ENCODE measurements around the gene CLCA2.

Gene CLCA2, protein sequence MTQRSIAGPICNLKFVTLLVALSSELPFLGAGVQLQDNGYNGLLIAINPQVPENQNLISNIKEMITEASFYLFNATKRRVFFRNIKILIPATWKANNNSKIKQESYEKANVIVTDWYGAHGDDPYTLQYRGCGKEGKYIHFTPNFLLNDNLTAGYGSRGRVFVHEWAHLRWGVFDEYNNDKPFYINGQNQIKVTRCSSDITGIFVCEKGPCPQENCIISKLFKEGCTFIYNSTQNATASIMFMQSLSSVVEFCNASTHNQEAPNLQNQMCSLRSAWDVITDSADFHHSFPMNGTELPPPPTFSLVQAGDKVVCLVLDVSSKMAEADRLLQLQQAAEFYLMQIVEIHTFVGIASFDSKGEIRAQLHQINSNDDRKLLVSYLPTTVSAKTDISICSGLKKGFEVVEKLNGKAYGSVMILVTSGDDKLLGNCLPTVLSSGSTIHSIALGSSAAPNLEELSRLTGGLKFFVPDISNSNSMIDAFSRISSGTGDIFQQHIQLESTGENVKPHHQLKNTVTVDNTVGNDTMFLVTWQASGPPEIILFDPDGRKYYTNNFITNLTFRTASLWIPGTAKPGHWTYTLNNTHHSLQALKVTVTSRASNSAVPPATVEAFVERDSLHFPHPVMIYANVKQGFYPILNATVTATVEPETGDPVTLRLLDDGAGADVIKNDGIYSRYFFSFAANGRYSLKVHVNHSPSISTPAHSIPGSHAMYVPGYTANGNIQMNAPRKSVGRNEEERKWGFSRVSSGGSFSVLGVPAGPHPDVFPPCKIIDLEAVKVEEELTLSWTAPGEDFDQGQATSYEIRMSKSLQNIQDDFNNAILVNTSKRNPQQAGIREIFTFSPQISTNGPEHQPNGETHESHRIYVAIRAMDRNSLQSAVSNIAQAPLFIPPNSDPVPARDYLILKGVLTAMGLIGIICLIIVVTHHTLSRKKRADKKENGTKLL

DNA sequence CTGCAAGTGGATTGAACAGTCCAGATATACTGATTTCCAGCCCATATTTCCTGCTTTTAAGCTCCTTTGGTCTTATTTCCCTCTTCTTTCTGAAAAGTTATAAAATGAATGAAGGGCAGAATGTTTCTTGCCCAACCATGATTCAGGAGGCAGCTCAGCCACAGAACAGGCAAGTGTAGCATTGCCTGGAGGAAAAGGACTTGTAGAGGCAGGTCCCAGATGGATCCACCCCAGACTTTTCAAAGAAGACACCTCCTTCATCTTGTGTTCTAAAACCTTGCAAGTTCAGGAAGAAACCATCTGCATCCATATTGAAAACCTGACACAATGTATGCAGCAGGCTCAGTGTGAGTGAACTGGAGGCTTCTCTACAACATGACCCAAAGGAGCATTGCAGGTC, at the start of gene CLCA2:
TSS of gene CLCA2 (plus strand) at position 299 of the 400 bp plus-strand sequence. CDS start at position 376, 77 bp downstream.
- DNase-seq: no peak

GRCh38 chr1:86375688-86376087, 48.3 kb upstream of the CLCA2 start:
- no peak for DNase-seq

DNA sequence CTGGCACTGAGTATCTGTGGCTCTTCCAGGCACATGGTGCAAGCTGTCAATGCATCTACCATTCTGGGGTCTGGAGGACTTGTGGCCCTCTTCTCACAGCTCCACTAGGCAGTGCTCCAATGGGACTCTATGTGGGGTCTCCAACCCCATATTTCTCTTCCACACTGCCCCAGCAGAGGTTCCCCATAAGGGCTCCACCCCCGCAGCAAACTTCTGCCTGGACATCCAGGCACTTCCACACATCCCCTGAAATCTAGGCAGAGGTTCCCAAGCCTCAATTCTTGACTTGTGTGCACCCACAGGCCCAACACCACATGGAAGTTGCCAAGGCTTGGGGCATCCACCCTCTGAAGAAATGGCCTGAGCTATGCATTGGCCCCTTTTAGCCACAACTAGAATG, 46.6 kb upstream of the CLCA2 start:
- DNase-seq: no peak

DNA sequence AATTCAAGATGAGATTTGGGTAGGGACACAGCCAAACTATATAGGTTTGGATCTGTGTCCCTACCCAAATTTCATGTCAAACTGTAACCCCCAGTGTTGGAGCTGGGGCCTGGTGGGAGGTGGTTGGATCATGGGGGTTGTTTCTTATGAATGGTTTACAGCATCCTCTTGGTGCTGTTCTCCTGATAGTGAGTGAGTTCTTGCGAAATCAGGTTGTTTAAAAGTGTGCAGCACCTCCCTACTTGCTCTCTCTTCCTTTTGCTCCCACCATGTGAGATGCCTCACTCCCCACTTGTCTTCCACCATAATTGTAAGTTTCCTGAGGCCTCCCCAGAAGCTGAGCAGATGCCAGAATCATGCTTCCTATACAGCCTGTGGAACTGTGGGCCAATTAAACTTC, 45.2 kb upstream of the CLCA2 start:
- no peak for DNase-seq

DNA sequence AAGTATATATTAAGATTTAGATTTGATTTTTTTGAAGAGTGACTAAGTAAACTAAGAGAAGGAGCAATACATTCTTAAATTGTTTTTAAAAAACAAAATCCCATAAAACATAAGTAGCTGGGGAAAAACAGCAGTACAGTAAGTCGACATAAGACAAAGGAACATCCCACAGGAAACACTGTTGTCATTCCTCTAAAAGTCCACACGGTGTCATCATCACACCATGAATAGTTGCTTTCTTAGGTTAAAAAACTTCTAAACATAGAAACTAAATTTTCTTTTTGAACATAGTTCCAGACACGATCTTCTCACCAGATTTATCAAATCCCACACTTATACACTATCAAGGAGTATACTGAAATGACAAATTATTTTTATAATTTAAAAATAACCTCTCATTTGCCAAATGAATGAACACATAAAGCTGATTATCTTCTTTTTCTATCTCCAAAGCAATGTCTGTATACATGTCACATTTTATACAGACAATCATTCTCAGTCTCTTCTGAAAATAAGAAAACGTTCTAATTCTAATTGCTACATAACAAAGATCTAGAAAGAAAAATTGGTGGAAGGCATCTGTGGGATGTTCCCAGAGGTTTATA, 43.6 kb upstream of the CLCA2 start:
- DNase-seq: peak; percentile 11 to 75

DNA sequence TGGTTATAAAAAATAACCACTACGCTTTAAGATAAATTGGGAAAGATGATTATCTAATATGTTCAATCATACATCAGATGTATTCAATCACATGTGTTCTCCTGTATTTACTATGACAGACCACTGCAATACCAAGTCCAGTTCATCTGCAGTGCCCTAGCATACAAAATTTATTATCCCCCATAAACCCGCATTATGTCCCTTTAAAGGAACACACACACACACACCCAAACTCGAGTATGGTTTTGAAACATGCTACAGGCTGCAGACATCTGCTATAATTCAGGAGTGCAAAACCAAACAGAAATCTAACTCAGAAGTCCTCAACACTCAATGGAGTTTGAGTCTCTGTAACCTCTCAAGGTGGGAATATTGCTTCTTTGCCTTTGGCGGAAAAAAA, 42.7 kb upstream of the CLCA2 start:
- no peak for DNase-seq

DNA sequence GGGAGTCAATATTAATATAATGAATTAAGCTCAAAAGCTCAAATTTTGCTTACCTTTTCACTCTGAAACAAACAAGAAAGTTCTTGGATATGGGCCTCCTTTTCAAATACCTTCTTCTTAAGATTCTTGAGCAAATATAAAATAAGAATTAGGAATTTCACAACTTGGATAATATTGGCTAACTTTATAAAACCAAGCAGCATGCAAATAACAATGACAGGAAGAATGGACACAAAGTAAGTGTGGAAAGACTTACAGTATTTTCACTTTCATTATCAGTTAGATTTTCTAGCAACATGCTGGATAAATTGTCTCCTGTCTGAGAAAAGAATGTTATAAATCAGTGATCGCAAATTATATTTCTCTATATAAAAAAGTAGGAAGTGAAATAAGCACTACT, 41.1 kb upstream of the CLCA2 start:
- no peak for DNase-seq

GRCh38 chr1:86387916-86388627, 35.9 kb upstream of the CLCA2 start:
- no peak for DNase-seq

DNA sequence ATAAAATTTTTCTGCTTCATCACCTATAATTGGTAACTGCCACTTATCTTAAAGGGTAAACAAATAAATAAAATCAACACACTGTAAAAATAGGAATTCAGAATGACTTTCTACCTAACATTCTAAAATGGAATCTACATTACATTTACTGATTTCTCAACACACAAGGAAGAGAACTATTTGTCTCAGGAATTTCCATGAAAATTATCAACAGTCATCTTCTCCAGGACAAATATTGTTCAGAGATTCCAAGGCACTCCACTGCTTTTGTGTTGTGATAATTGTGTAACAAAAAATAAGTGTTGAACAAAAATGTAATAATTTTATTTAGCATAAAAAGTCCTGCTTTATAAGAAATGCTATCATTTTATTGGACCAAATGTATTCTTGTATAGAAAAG, 35.2 kb upstream of the CLCA2 start:
- no peak for DNase-seq

DNA sequence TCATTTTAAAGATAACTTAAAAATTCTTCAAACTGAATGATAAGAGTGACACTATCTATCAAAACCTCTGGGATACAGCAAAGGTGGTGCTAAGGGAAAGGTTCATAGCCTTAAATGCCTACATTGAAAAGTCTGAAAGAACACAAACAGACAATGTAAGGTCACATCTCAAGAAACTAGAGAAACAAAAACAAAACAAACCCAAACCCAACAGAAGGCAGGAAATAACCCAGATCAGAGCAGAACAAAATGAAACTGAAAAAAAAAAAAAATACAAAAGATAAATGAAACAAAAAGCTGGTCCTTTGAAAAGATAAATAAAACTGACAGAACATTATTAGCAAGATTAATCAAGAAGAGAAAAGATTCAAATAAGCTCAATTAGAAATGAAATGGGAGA, 34.7 kb upstream of the CLCA2 start:
- no peak for DNase-seq

DNA sequence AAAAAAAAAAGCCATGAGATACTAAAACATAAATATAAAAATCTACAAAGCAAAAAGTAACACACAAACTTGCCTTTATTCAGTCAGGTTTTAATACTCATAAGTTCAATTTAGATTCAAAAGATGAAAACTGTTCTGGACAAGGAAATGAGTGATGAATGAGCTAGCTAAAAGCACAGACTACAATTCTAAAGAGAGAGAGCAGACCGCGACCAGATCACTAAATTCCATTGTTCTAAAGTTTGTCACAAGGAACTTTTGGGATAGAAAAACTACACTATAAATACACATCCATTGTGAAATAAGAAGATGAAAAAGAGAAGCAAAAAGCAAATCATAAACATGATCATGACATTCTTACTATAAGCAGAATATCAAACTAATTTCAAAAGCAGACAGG, 29.6 kb upstream of the CLCA2 start:
- DNase-seq: no peak

DNA sequence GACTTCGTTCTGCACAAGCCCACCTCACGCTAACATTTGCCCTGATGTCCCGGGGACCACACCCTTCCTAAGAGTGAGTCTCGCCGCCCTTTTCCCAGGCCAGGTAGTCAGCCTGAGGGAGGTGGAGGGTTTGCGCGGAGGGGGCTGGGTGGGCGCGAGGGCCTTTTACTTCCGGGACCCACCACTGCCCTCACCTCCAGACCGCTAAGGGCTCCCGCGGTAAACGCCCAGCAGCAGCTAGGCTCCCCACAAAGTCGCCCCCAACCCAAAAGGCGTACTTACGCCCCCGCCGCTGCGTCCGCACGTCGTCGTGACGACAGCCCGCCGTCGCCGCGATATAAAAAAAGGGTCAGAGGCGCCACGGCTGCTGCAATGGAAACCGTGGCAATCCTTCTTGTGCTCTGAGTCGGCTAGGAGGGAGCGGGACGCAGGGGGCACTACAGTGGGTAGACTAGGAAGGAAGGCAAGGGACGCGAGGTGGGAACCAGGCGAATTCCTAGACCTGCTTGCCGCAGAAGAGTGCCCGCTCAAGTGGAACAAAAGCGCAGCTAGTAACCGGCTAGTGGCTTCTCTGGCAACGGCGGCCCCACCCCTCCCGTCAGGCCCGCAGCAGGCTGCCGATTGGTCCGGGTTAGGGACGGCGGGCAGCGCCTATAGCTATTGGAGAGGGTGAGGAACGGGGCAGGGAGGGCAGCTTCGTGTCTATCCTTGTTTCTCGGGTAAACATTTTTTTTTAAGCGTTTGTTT, 28.0 kb upstream of the CLCA2 start, which contains the start of gene ODF2L:
TSS of gene ODF2L (minus strand) at position 573 of the 747 bp plus-strand sequence. CDS start 9,296 bp downstream, outside the sequence.
- peak; percentile 57 to 83 for DNase-seq

- no peak for DNase-seq
Observed at GRCh38 chr1:86396498-86396890, 27.5 kb upstream of the CLCA2 start.

DNA sequence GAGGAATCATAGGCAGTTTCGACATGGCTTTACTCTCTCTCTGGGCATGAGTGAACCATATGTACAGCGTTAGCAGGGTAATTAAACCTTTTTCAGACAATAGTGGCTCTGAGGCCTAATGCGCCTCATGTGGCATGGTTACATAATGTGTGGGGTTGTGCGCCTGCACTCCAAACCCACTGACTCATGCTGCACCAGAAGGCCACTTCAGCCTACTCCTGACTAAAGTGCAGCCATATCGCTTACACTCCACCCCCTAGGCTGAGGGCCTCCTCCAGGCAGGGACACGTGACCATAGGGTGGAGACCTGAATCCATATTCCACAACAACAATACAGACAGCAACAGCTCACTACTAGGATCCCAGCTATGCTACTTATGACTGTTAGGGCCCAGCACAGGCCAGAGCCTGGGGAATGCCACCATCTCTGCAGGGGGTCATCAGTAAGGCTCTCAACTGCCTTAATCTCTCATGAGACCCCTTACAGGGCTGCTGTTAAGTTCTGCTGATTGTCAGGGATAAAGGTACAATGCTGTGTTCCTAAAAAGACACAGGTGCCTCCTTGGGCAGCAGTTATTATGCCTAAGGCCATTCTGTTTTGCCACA, 14.5 kb upstream of the CLCA2 start:
- DNase-seq: no peak

GRCh38 chr1:86410879-86411278, 13.1 kb upstream of the CLCA2 start:
- DNase-seq: no peak

DNA sequence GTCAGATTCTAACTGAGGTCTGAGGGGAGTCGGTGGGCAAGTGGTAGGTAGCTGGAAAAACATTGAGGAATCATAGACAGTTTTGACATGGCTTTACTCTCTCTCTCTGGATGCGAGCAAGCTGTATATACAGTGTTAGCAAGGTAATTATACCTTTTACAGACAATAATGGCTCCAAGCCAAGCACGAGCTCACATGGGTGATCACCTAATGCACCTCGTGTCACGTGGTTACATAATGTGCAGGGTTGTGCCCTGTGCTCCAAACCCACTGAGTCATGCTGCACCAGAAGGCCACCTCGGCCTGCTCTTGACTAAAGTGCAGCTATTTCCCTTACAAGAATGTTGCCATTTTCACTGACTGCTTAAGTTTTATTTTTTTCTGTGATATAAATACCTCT, 7.6 kb upstream of the CLCA2 start:
- DNase-seq: no peak

- DNase-seq: no peak
Observed at GRCh38 chr1:86419277-86419903, 4.6 kb upstream of the CLCA2 start.

DNA sequence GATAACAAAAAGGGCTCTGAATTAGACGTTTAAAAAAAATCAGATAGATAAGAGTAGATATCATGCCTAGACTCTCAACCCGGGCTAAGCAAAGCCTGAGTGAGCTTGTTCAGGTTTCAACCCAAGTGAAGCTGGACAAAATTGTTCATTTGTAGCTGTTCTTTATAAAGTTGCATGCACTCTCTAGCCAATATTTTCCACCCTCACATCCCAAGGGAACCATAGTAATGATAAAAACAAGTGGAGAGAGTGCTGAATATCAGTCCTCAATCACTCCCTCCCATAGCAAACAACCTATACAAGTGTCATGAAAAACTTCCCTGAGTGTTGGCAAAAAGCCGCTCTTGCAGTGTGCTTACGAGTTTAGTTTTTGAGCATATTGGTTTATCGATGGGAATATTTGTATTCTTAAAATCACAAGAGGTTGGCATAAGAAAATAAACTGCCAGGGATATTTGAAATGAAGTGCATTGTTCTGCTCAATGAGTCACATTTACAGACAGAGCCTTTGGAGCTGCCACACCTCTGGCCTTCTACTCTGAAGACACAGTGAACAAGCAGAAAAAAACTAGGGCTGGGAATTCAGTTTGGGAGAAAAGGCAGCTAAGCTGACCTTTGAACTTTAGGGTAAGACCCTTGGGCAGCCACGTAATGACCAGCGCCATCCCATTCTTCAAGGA, 2.2 kb upstream of the CLCA2 start:
- no peak for DNase-seq

DNA sequence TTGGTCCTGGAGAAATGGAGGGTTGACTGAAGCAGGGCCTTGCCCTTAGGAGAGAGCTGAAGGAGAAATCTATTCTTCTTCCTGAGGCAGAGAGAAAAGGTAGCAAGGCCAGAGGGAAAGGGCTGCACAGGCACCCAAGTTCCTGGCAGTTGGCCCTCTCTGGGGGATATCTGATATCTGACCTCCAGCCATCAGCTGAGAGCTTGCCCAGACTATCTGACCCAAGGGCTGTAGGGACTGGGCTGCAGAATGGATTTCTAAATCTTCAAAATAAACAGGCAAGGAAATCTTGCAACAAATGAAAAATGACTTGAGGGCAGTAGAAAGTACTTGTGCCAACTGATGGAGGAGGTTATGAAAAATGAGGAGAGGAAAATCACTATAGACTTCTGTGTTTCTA, 498 bp upstream of the CLCA2 start:
- no peak for DNase-seq

GRCh38 chr1:86429122-86429725, 5.3 kb downstream of the CLCA2 start:
- DNase-seq: no peak

Data from SW 1271 (cell line).